NCI-H524 treated with DMSO at 0.1 percent for 48 hours (cell line): ENCODE measurements around the gene ZNF827.

Experiments
- DNase-seq: peaks from one replicate; lab custom pipeline; 2025; lab: John Stamatoyannopoulos, UW

Gene ZNF827

GRCh38 chr4:145887241-145887991 is 51.2 kb downstream of the ZNF827 start:
- no peak for DNase-seq

DNA sequence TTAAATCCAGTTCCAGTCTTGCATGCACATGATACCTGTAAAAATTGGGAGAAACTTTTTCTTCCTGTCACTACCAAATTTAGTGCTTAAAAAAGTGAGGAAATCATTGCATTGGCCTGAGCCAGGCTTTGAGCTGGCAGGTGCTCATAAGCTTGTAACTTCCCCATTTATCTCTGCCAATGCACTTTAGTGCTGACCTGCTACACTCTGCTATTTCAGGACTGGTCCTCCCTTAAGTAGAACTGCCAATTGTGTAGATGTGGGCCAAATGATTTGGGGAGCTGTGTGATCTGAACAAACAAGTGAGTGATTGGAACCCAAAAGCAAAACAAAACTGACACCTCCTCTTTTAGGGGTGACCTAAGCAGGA is 51.8 kb downstream of the ZNF827 start:
- DNase-seq, result no peak

- DNase-seq, result no peak
These were observed 53.0 kb downstream of the ZNF827 start for GRCh38 chr4:145885666-145886065.

DNA sequence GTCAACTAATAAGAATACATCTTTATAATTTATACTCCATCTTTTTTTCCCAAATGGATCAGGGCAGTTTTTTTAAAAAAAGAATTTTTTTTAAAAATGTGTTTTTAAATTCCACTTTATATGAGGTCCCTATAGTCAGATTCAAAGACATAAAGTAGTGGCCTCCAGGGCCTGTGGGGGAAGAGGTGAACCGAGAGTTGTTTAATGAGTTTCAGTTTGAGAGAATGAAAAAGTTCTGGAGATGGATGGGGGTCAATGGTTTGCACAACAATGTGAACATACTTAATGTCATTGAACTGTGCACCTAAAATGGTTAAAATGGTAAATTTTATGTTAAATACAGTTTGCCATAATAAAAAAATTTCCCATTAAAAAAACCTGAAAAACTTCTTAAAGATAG is 53.8 kb downstream of the ZNF827 start:
- DNase-seq, result no peak

DNA sequence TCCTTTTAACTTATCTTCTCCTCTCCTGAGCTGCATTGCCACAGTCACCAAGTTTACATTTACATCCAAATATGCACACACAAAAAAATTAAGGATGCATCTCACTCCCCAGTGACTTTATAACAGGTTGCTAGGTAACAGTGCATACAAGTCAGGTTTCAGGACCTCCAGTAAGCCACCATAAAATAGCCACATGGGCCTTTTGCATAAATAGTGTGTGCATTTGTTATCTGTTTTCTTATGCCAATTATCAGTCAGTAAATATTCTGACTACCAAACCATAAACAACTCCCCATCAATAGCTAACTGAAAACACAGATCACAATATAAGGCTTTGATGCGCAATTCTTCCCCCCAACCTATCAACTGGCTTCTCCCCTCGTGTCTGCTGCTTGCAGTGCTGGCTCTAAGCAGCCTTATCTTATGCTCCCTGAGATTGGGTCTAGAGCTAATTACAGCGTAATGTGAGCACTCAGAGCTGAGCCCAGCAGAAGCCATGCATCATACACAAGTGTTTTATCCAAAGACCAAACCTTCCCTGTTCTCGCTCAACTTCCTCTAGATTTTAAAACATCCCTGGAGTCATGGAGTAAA is 55.4 kb downstream of the ZNF827 start:
- no peak for DNase-seq

DNA sequence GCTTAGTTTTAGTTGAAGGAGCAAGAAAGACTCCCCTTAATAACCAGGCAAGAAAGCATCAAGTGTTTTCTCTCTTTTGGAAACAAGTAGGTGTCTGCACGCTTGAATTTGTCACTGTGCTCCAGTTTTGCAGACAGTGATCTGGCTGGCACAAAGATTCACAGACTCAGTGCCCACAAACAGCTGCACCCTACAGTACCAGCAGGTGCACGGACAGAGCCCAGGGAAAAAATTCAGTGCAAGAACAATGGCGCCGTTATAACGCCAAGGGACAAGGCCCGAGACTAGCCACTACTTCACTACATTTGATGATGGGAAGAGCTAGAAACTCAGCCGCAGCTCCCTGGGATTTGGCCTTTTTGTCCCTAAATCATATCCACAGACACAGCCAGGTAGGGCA is 56.0 kb downstream of the ZNF827 start:
- no peak for DNase-seq

DNA sequence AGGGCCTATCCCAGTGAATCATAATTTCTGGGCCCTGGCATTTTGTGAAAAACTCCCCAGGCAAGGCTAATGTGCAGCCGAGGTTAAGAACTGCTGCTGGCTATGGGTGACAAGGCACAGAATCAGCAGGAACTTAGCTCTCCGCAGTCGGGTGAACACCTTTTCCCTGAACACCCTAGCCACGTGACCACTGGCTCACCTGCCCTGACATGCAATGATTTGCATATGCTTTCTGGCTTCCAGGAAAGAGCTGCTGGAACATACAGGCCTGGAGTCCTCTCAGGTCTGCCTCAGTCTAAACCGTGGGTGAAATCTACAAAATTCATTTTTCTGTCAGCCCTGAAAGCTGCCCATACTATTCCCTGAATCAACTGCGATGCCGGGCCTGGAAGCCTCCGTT is 56.6 kb downstream of the ZNF827 start:
- DNase-seq, result no peak

GRCh38 chr4:145881576-145881975 is 57.0 kb downstream of the ZNF827 start:
- DNase-seq, result no peak

GRCh38 chr4:145880355-145880960 is 58.2 kb downstream of the ZNF827 start:
- DNase-seq, result no peak

- no peak for DNase-seq
These were observed 59.0 kb downstream of the ZNF827 start for GRCh38 chr4:145879598-145879997.

- DNase-seq, result no peak
These were observed 59.9 kb downstream of the ZNF827 start for GRCh38 chr4:145878501-145879435.

DNA sequence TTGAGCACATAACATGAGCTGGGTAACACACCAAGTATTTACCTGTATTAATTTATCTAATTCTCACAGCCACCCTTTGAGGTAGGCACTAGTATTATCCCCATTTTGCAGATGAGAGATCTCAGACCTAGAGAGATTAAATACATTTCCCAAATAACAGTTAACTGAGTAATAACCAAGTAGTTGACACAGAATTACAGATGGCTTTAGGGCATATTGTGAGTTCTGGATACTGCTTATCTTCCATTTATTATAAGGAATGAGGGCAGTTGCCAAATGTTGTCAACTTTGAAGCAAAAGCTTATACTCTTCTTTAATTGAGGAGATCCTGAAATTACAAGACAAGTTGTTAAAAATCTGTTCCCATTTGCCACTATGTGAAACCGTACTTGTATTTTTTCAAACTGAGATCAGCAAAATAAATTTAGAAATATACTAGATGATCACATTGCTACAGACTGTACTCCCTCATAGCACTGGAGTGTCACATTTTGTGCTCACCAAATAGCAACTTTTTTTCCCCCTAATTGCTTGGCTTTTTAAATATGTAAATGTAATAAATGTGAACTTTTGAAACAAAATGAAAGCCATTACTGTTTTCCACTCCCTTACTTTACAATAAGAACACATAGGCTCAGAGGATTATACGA is 62.0 kb downstream of the ZNF827 start:
- no peak for DNase-seq

- no peak for DNase-seq
These were observed 64.7 kb downstream of the ZNF827 start for GRCh38 chr4:145873901-145874300.

GRCh38 chr4:145871209-145871608 is 67.4 kb downstream of the ZNF827 start:
- DNase-seq, result no peak

- no peak for DNase-seq
These were observed 68.2 kb downstream of the ZNF827 start for GRCh38 chr4:145870155-145871020.

DNA sequence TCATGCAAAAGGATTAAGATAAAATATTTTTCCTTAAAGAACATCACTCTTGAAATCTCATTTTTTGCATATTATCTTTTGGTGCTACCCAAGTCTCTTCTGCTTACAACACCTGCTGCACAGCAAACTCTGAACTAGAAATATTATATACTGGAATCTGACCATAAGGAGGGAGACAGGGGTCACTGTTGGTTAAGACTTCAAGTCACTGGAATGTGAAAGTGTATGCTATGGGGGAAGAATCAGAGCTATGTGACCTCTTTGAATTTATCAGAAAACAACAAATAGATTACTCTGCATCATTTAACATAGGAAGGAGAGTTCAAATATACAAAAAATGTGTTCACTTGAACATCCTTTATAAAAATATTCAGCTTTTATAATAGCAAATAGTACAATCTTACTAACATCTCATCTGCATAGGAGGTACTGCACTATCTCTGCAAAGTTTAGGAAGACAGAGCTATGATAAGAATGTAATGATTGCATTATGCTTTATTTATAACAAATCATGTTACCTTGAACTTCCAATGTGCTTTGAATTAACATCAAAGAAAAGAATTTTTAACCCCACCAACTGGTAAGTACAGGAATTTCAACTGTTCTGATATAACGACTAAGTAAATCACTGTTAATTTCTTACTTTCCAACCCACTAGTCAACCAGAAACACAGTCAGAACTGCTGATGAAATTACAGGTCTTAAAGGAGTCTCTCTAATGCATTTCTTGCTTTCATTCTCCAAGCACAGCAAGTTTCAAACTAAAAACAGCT is 69.8 kb downstream of the ZNF827 start:
- DNase-seq, result no peak

DNA sequence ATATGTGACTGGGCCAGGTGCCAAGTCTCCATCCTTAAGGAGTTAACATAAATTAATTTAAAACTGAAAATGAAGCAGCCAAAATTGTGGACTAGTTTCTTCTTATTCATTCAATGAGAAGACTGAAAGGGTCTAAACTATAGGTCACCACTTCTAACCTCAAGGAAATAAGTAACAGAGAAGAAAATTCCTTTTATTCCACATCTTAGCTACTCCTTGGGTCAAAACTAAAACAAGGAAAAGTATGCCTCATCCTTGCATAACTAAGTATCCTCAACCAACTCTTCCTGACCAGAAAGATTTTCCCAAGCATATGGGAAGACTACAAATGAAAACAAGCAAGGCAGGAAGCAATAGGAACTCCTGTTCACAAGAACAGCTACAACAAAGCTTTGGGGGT is 71.2 kb downstream of the ZNF827 start:
- DNase-seq, result no peak

GRCh38 chr4:145866991-145867390 is 71.6 kb downstream of the ZNF827 start:
- no peak for DNase-seq

DNA sequence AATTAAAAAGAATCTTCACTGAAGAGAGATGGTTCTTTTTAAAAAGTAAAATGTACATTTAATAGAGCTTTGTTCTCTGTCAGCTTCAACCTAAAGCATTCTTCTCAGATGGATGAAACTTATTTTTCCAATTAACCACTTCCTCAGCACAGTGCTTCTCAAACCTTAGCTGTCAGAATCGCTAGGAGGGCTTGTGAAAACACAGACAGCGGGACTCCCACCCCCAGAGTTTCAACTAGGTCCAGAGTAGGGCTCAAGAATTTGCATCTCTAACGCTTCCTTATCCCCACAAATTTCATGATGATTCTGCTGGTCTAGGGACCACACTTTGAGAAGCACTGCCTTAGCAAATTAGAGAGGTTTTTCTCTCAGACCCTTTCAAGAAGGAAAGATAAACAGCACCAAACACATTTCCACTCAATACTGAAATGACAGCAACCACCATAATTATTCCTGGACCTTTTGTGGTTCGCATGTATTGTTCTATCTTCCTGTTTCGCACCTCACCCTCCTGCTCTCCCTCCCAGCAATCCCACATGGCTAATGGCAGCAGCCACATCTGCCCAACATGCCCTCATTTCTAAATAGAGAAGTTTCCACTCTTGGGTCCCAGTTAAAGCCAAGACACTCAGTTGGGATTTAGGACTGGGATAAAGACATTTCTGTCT is 73.2 kb downstream of the ZNF827 start:
- DNase-seq, result no peak

DNA sequence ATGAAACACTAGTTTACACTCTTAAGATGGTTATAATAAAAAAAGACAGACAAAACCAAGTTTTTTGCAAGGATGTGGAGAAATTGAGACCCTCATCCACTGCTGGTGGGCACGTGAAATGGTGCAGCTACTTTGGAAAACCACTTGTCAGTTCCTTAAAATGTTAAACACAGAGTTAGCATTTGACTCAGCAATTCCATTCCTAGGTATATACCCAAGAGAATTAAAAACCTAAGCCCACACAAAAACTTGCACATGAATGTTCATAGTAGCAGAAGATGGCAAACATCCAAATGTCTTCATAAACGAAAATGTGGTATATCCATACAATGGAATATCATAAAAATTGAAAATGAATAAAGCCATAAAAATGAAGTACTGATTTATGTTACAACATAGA is 75.4 kb downstream of the ZNF827 start:
- DNase-seq, result no peak
